Endothelial cell of umbilical vein (primary cell): ENCODE data around the gene FCMR. TPM values are rescaled to one million over a fixed set of nuclear protein-coding genes. Genes with fewer than 3 reads are reported as not detected.
A peak's percentile ranks its signal among the peaks of the same experiment; 100 is the strongest.

Experiments used
- BruUV-seq: library from RNA; stranded (reverse); fragments of 400-500 nt; replicated peaks from 2 replicates; lab custom pipeline; 2021; lab: Mats Ljungman, UMichigan
- CTCF ChIA-PET: fragments of 300-600, 350-600 bp; sonication (Branson Sonifier 250); formaldehyde crosslinking; loops from one replicate; lab custom pipeline; 2021; ENCODE audit warnings: antibody characterized with exemption, inconsistent platforms; lab: Charles Lee
- POLR2A ChIA-PET: fragments of 300-600, 350-600 bp; sonication (Branson Sonifier 250); formaldehyde crosslinking; loops from one replicate; lab custom pipeline; 2021; ENCODE audit warnings: antibody characterized with exemption, inconsistent platforms; lab: Charles Lee
- DNase-seq: peaks from one replicate; pipeline ENCODE4 v3.0.0-alpha.2; 2011; ENCODE audit warnings: low read depth, low spot score
- FAIRE-seq: peaks from 2 replicates; lab custom pipeline; 2011; peaks lifted over from hg19 to GRCh38; lab: Jason Lieb, UNC
- H2AFZ ChIP-seq: 2 replicates; pipeline ENCODE4 v1.6.0; 2012; ENCODE audit warnings: low read depth, low read length, control low read depth, inconsistent platforms
- H3K27ac ChIP-seq: 2 replicates; pipeline ENCODE4 v1.5.1; 2011; ENCODE audit warnings: low read depth, mild to moderate bottlenecking, control low read depth, low read length, moderate library complexity; ENCODE audit not compliant: insufficient read depth
- H3K27me3 ChIP-seq, 2 experiments: 2 replicates each; pipeline versions ENCODE4 v1.6.0 to v1.6.1; 2011; ENCODE audit warnings: low read length in 2 of 2, mixed read lengths in 1 of 2; ENCODE audit not compliant: control insufficient read depth in 2 of 2, insufficient read depth in 2 of 2
- H3K36me3 ChIP-seq, 2 experiments: 2 replicates in 1 of 2; 3 replicates in 1 of 2; pipeline ENCODE4 v1.5.1; 2011; ENCODE audit warnings: low read length in 2 of 2, mild to moderate bottlenecking in 1 of 2, moderate library complexity in 1 of 2; ENCODE audit not compliant: control insufficient read depth in 2 of 2, insufficient read depth in 2 of 2; ENCODE audit errors: extremely low read depth in 1 of 2
- H3K4me1 ChIP-seq: 3 replicates; pipeline ENCODE4 v1.5.1; 2011; ENCODE audit warnings: mild to moderate bottlenecking, low read length; ENCODE audit not compliant: control insufficient read depth, insufficient read depth; ENCODE audit errors: extremely low read depth
- H3K4me2 ChIP-seq: 2 replicates; pipeline ENCODE4 v1.6.1; 2011; ENCODE audit warnings: low read length, control low read depth, mixed read lengths; ENCODE audit not compliant: insufficient read depth
- H3K4me3 ChIP-seq, 3 experiments: fragments of 200-600 bp in 1 of 3; sonication (generic), shearing (Covaris generic) in 1 of 3; replicated peaks in 1 of 3; 2 replicates each; pipeline ENCODE4 v1.5.1; 2011 to 2016; ENCODE audit warnings: control low read depth in 3 of 3, low read length in 3 of 3, mild to moderate bottlenecking in 2 of 3, inconsistent platforms in 1 of 3, low read depth in 1 of 3, moderate library complexity in 1 of 3; ENCODE audit not compliant: insufficient read depth in 1 of 3
- H3K79me2 ChIP-seq: 2 replicates; pipeline ENCODE4 v1.6.0; 2012; ENCODE audit warnings: low read length, inconsistent platforms; ENCODE audit not compliant: control insufficient read depth, insufficient read depth
- H3K9ac ChIP-seq: replicated peaks from 2 replicates; pipeline ENCODE3; 2011; ENCODE audit warnings: low read length, control low read depth; ENCODE audit not compliant: insufficient read depth; ENCODE audit errors: extremely low read depth
- H3K9me1 ChIP-seq: replicated peaks from 3 replicates; pipeline ENCODE4 v1.6.0; 2011; ENCODE audit warnings: mild to moderate bottlenecking, low read length; ENCODE audit not compliant: control insufficient read depth, insufficient read depth; ENCODE audit errors: extremely low read depth
- H3K9me3 ChIP-seq: replicated peaks from 2 replicates; pipeline ENCODE4 v1.5.1; 2012; ENCODE audit warnings: low read length, inconsistent platforms; ENCODE audit not compliant: control insufficient read depth, insufficient read depth
- H4K20me1 ChIP-seq: replicated peaks from 2 replicates; pipeline ENCODE3; 2011; ENCODE audit warnings: mild to moderate bottlenecking, low read length; ENCODE audit not compliant: control insufficient read depth, insufficient read depth; ENCODE audit errors: extremely low read depth
- EZH2 ChIP-seq: IDR thresholded peaks from 2 replicates; pipeline ENCODE4 v1.6.1; 2012; ENCODE audit warnings: borderline replicate concordance, low read depth, mild to moderate bottlenecking, moderate library complexity, low read length, inconsistent platforms; ENCODE audit not compliant: severe bottlenecking
- FOS ChIP-seq: IDR thresholded peaks from 2 replicates; pipeline ENCODE4 v1.6.1; 2011; ENCODE audit warnings: mild to moderate bottlenecking, low read length, moderate library complexity, borderline replicate concordance; ENCODE audit not compliant: insufficient read depth
- GATA2 ChIP-seq: IDR thresholded peaks from 2 replicates; pipeline ENCODE4 v1.7.0; 2011; ENCODE audit warnings: low read depth, mild to moderate bottlenecking, moderate library complexity, mixed read lengths, low read length; ENCODE audit not compliant: insufficient read length, insufficient read depth
- JUN ChIP-seq: IDR thresholded peaks from 2 replicates; pipeline ENCODE4 v1.6.1; 2011; ENCODE audit warnings: borderline replicate concordance, low read depth; ENCODE audit not compliant: insufficient read length, insufficient read depth
- MYC ChIP-seq: IDR thresholded peaks from one replicate; pipeline ENCODE4 v1.6.1; 2011; ENCODE audit warnings: mild to moderate bottlenecking, low read depth, low read length
- POLR2A ChIP-seq: IDR thresholded peaks from 2 replicates; pipeline ENCODE4 v1.6.1; 2012; ENCODE audit warnings: low read depth, mild to moderate bottlenecking, control low read depth, low read length
- dilution Hi-C: fragments of 300-500 bp; cut with MboI; formaldehyde crosslinking; loops from one replicate; pipeline ENCODE4 v1.15.0; 2019; ENCODE audit warnings: low sequenced_read_pairs; ENCODE audit not compliant: extremely low pct_ligation_motif_present
- intact Hi-C: fragments of 100-400 bp; cut with micrococcal nuclease; formaldehyde crosslinking; loops from one replicate; pipeline ENCODE4 v1.10.0; 2022
- polyA plus RNA-seq, 4 experiments: library from polyadenylated mRNA; depleted of rRNA in 3 of 4; stranded (reverse) in 3 of 4; unstranded in 1 of 4; fragments of >200 nt; gene quantifications; 2 replicates each; pipeline versions ENCODE4 v1.2.1 to v1.2.3, GENCODE V29; 2011 to 2012; ENCODE audit warnings: missing spikeins in 1 of 4
- total RNA-seq: library from RNA; stranded (reverse); gene quantifications from 2 replicates; pipeline ENCODE4 v1.2.3, GENCODE V29; 2021
- TF ChIP-seq, protein P1 (sequence below), 2 donors: IDR thresholded peaks; 1 replicate in 1 of 2; 2 replicates in 1 of 2; pipeline ENCODE4 v1.5.1; 2011; ENCODE audit warnings: low read length in 2 of 2, mild to moderate bottlenecking in 2 of 2, moderate library complexity in 2 of 2, control low read depth in 1 of 2, inconsistent platforms in 1 of 2, low read depth in 1 of 2; ENCODE audit not compliant: insufficient read depth in 1 of 2; ENCODE audit errors: extremely low read depth in 1 of 2
- TF ChIP-seq, protein P2 (sequence below): IDR thresholded peaks from 2 replicates; pipeline ENCODE4 v1.6.1; 2011; ENCODE audit not compliant: insufficient read depth, insufficient read length

Gene FCMR
- total and polyA plus RNA-seq, 2 donors (not counting 3 experiments of a cell fraction or from before 2014, with no cell fraction given) = not detected

DNA sequence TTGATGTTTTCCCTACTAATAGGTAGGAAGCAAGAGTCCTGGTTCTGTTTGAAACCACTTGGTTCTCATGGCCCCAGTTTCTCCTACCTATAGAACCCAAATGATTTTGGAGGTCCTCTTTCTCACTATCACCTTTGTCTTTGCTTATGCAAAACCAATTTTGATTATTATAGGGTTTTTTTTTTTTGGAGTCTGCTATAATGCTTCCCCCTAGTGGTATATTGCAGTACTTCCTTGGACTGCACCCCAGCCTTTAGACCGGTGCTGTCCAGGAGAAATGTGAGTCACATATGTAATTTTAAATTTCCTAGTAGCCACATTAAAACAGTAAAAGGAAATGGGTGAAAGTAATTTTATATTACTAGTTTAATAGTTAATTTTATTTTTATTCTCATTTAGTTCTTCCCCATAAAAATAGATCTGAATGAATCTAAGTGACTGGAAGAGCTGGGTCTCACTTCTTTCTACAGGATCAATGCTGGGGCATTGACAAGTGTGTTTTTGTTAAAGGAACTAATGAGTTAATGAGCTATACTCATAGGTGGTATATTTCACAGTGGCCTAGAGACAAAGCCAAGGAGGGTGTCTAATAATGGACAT, 10.6 kb downstream of the FCMR start:
- intact Hi-C loops (loop anchor here (1.0 to 10.0 kb wide), 3 partner anchors 113 to 416 kb away; no protein-coding TSS in a partner anchor), dilution Hi-C loops (no loop called here)
- FAIRE-seq (peak; percentile 55), DNase-seq (peak; percentile 59)
- Histone ChIP-seq H2AFZ (no peak overlapping the region), H3K27me3 (peaks cover 35 to 36% of the 10 kb centered on the region in 2 experiments), H4K20me1 (no peaks in the 10 kb centered on the region), H3K9ac (no peak overlapping the region), H3K27ac (no peak overlapping the region), H3K79me2 (no peaks in the 10 kb centered on the region), H3K9me3 (no peaks in the 10 kb centered on the region), H3K36me3 (no peaks in the 10 kb centered on the region), H3K4me1 (no peaks in the 10 kb centered on the region), H3K4me3 (no peak overlapping the region), H3K4me2 (no peak overlapping the region), H3K9me1 (no peaks in the 10 kb centered on the region)
- CTCF ChIA-PET = interaction anchor here (0.5 to 3.6 kb wide), 17 partner anchors 9 to 298 kb away, joined by 3 to 64 read pairs (median 4); no protein-coding TSS in a partner anchor
- no TSS peak for BruUV-seq
- POLR2A ChIA-PET = no interaction called here
- TF ChIP-seq, protein P1, sequence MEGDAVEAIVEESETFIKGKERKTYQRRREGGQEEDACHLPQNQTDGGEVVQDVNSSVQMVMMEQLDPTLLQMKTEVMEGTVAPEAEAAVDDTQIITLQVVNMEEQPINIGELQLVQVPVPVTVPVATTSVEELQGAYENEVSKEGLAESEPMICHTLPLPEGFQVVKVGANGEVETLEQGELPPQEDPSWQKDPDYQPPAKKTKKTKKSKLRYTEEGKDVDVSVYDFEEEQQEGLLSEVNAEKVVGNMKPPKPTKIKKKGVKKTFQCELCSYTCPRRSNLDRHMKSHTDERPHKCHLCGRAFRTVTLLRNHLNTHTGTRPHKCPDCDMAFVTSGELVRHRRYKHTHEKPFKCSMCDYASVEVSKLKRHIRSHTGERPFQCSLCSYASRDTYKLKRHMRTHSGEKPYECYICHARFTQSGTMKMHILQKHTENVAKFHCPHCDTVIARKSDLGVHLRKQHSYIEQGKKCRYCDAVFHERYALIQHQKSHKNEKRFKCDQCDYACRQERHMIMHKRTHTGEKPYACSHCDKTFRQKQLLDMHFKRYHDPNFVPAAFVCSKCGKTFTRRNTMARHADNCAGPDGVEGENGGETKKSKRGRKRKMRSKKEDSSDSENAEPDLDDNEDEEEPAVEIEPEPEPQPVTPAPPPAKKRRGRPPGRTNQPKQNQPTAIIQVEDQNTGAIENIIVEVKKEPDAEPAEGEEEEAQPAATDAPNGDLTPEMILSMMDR (IDR thresholded peaks at IDR 0.05; ENCODE audit: extremely low read depth in 1 of 2, insufficient read depth in 1 of 2, low read depth in 1 of 2, low read length in 2 of 2) = peak; percentile 56 to 64
- no peak for TF ChIP-seq POLR2A
- TF ChIP-seq, protein P2, sequence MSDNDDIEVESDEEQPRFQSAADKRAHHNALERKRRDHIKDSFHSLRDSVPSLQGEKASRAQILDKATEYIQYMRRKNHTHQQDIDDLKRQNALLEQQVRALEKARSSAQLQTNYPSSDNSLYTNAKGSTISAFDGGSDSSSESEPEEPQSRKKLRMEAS = no peak

- Histone ChIP-seq H3K9me1 (no peaks in the 10 kb centered on the region), H3K9ac (no peak overlapping the region), H4K20me1 (no peaks in the 10 kb centered on the region), H3K4me3 (no peak overlapping the region), H3K4me1 (no peaks in the 10 kb centered on the region), H3K27me3 (peaks cover 35 to 36% of the 10 kb centered on the region in 2 experiments), H3K36me3 (no peaks in the 10 kb centered on the region), H2AFZ (no peak overlapping the region), H3K4me2 (no peak overlapping the region), H3K9me3 (no peaks in the 10 kb centered on the region), H3K79me2 (no peaks in the 10 kb centered on the region), H3K27ac (no peak overlapping the region)
- intact Hi-C loops = loop anchor here (10.0 kb wide), 1 partner anchor 415 kb away; no protein-coding TSS in a partner anchor
- dilution Hi-C loops = no loop called here
- CTCF ChIA-PET = interaction anchor here (1.5 to 2.0 kb wide), 4 partner anchors 100 to 279 kb away, joined by 6 to 11 read pairs (median 6); no protein-coding TSS in a partner anchor
- no TSS peak for BruUV-seq
- FAIRE-seq (no peak), DNase-seq (no peak)
- POLR2A ChIA-PET = no interaction called here
- TF ChIP-seq EZH2 (peak; percentile 24), JUN (no peak), MYC (no peak), GATA2 (no peak), FOS (no peak), POLR2A (no peak)
- TF ChIP-seq, protein P1 (IDR thresholded peaks at IDR 0.05; ENCODE audit: extremely low read depth in 1 of 2, insufficient read depth in 1 of 2, low read depth in 1 of 2, low read length in 2 of 2) = no peak
- TF ChIP-seq, protein P2 = no peak
Observed at GRCh38 chr1:206909883-206910318, 11.8 kb downstream of the FCMR start.
